Activated CD4-positive, alpha-beta memory T cell treated with anti-CD3 and anti-CD28 coated beads, Interleukin-2, amount 10 ng/mL, durations not matched to agents 7 days and 5 days (primary cell): ENCODE data around the gene FLT4. TPM values are rescaled to one million over a fixed set of nuclear protein-coding genes. Genes with fewer than 3 reads are reported as not detected.

Experiments
- CTCF ChIA-PET: fragments of 350-600 bp; sonication (Branson Sonifier 250); formaldehyde crosslinking; loops from one replicate; lab custom pipeline; 2021; ENCODE audit warnings: antibody characterized with exemption, inconsistent platforms; lab: Charles Lee
- POLR2A ChIA-PET: fragments of 350-600 bp; sonication (Branson Sonifier 250); formaldehyde crosslinking; loops from one replicate; lab custom pipeline; 2021; ENCODE audit warnings: antibody characterized with exemption; lab: Charles Lee
- DNase-seq: peaks from one replicate; pipeline ENCODE4 v3.0.0-alpha.2; 2020
- H3K27ac Mint-ChIP-seq: one replicate; pipeline ENCODE4 v1.8.0; 2021; ENCODE audit warnings: mild to moderate bottlenecking, mixed read lengths
- H3K27me3 Mint-ChIP-seq: one replicate; pipeline ENCODE4 v1.8.0; 2021; ENCODE audit warnings: mixed read lengths
- H3K36me3 Mint-ChIP-seq: one replicate; pipeline ENCODE4 v1.8.0; 2021; ENCODE audit warnings: low read depth, mixed read lengths
- H3K4me1 Mint-ChIP-seq: one replicate; pipeline ENCODE4 v1.8.0; 2021; ENCODE audit warnings: mixed read lengths
- H3K4me3 Mint-ChIP-seq: one replicate; pipeline ENCODE4 v1.8.0; 2021; ENCODE audit warnings: mild to moderate bottlenecking, mixed read lengths
- H3K9me3 Mint-ChIP-seq: one replicate; pipeline ENCODE4 v1.8.0; 2021; ENCODE audit warnings: mixed read lengths
- total RNA-seq, 2 experiments: library from RNA; stranded (reverse); gene quantifications; one replicate each; pipeline ENCODE4 v1.2.3, GENCODE V29; 2021

FLT4 gene
- total RNA-seq, 2 experiments from 2014 or later = 0.38 to 0.45 TPM

DNA sequence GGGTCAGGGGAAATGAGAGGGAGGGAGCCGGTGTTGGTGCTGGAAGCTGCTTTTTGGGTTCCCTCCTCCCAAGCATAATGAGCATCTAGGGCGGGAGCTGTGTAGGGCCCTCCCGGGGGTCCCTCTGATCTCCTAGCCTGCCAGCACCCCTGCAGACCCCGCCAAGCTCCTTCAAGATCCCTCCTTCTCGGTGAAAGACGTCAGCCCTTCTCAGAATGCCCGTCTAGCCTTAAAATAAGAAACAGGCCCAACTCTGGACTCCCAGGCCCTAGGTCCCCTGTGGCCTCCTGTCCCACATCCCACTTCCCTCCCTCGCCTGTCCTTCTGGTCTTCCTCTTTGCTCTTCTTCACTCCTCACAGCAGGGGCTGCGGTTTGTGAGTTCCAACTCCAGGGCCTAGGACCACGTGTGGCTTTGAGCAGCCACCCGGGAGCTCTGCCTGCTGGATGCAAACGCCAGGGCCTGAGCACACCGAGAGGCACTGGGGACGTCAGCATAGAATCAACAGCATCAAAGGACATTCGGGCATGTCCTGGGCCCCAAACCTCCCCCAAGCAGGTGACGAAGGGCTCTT, 49.3 kb downstream of the FLT4 start:
- H3K9me3 Mint-ChIP-seq = no peaks in the 10 kb centered on the region
- H3K27me3 Mint-ChIP-seq = no peaks in the 10 kb centered on the region
- ChIA-PET POLR2A (no interaction called here), CTCF (no interaction called here)
- H3K4me1 Mint-ChIP-seq = no peaks in the 10 kb centered on the region
- no peak overlapping the region for H3K27ac Mint-ChIP-seq
- no peak for DNase-seq
- H3K36me3 Mint-ChIP-seq = no peaks in the 10 kb centered on the region
- H3K4me3 Mint-ChIP-seq = no peak overlapping the region

DNA sequence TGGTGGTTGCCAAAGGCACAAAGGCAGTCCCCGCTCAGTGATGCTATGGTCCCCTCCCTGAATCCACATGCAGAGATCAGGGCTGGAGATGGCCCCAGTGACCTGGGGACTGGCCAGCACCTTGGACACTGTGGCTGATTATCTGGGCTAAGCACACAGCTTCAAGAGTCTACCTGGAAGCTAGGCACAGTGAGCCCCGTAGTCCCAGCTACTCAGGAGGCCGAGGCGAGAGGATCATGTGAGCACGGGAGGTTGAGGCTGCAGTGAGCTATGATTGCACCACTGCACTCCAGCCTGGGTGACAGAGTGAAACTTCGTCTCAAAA, 49.8 kb downstream of the FLT4 start:
- H3K9me3 Mint-ChIP-seq = no peaks in the 10 kb centered on the region
- CTCF ChIA-PET = no interaction called here
- no peak overlapping the region for H3K4me3 Mint-ChIP-seq
- H3K27me3 Mint-ChIP-seq = no peaks in the 10 kb centered on the region
- H3K27ac Mint-ChIP-seq = no peak overlapping the region
- POLR2A ChIA-PET = no interaction called here
- H3K4me1 Mint-ChIP-seq = no peaks in the 10 kb centered on the region
- no peaks in the 10 kb centered on the region for H3K36me3 Mint-ChIP-seq
- DNase-seq = no peak

DNA sequence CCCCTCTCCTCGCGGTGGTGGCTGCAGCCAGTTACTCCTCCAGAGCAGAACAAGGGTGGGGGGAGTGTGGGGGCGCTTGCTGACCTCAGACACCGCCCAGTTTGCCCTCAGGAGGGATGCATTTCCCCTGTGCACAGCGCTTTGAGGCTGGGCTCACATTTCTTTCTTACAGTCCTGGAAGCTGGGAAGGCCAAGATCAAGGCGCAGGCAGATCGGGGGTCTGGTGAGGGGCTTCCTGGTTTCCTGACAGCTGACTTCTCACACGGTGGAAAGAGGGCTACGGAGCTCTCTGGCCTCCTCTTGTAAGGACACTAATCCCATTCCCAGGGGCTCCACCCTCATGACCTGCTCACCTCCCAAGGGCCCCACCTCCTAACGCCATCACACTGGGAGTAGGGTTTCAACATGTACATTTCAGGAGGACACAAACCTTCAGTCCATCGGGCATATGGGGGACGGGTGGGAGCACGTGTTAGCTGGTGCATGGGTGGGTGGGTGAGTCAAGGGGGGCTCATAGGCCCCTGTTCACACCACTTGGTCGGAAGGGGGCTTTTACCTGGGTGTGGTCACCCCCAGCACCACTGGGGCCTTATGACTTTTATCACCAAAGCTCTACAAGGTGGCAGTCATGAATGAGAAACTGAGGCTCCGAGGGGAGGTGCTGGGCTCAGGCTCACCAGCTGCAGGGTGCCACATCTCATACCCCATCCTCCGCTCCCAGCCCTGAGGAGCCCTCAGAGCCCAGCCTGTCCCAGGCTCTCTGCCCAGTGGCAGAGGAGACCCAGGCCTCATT, 50.4 kb downstream of the FLT4 start:
- CTCF ChIA-PET = no interaction called here

DNA sequence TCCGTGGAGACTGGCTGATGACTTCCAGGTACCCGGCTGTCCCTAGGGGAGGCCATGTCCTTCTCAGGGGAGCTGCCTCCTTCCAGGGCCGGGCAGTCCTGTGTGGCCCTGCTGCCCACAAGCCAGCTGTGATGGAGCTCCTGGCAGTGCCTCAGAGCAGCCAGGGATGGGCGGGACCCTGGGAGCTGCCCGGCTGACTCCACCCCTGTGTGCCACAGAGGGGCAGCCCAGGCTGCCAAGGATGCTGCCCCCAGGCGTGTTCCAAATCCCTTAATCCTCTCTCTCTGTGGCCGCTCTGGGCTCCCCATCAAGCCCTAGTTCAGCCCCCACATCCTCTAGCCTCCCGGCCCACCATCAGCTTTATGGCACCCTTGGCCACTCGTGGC, 51.1 kb downstream of the FLT4 start:
- H3K4me1 Mint-ChIP-seq = no peaks in the 10 kb centered on the region
- H3K4me3 Mint-ChIP-seq = no peak overlapping the region
- peaks cover 4% of the 10 kb centered on the region for H3K27me3 Mint-ChIP-seq
- ChIA-PET POLR2A (no interaction called here), CTCF (no interaction called here)
- no peaks in the 10 kb centered on the region for H3K9me3 Mint-ChIP-seq
- DNase-seq = no peak
- H3K27ac Mint-ChIP-seq = no peak overlapping the region
- no peaks in the 10 kb centered on the region for H3K36me3 Mint-ChIP-seq

More for the DNA sequence above, 50.4 kb downstream of the FLT4 start:
- DNase-seq = no peak
- Mint-ChIP-seq H3K36me3 (no peaks in the 10 kb centered on the region), H3K4me1 (no peaks in the 10 kb centered on the region), H3K27me3 (no peaks in the 10 kb centered on the region), H3K4me3 (no peak overlapping the region), H3K9me3 (no peaks in the 10 kb centered on the region), H3K27ac (no peak overlapping the region)
- POLR2A ChIA-PET = no interaction called here

DNA sequence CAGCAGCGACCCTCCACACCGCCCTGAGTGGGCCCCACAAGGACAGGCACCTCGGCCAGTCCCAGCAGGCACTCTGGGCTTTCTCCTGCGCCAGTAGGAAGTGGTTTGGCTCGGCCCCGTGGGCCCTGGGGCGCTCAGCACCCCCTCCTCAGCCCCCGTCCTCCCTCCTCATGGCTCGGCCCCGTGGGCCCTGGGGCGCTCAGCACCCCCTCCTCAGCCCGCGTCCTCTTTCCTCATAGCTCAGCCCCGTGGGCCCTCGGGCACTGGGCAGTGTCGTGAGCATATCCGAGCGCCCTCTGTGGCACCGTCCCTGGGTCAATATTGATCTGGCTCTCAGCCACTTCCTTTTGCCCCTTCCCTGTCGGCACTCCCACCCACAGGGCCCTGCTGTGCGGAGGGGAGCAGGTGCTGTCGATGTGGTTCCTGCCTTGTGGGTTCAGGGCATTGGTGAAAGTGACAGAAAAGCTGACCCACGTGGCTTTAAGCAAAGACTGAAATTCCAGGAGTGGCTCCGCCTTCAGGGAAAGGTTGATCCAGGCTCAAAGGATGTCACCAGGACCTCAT, 52.6 kb downstream of the FLT4 start:
- ChIA-PET CTCF (no interaction called here), POLR2A (no interaction called here)
- H3K27me3 Mint-ChIP-seq = peaks cover 14% of the 10 kb centered on the region
- no peak overlapping the region for H3K27ac Mint-ChIP-seq
- DNase-seq = no peak
- H3K9me3 Mint-ChIP-seq = no peaks in the 10 kb centered on the region
- H3K4me3 Mint-ChIP-seq = no peak overlapping the region
- no peaks in the 10 kb centered on the region for H3K36me3 Mint-ChIP-seq
- peaks cover 4% of the 10 kb centered on the region for H3K4me1 Mint-ChIP-seq

- CTCF ChIA-PET = no interaction called here
- Mint-ChIP-seq H3K36me3 (no peaks in the 10 kb centered on the region), H3K9me3 (no peaks in the 10 kb centered on the region), H3K4me3 (no peak overlapping the region), H3K27ac (no peak overlapping the region), H3K4me1 (peaks cover 4% of the 10 kb centered on the region), H3K27me3 (peaks cover 14% of the 10 kb centered on the region)
- DNase-seq = no peak
- POLR2A ChIA-PET = no interaction called here
Measured at GRCh38 chr5:180596115-180596667, 53.2 kb downstream of the FLT4 start.

GRCh38 chr5:180595381-180596114, 53.9 kb downstream of the FLT4 start:
- peak; percentile 10 for DNase-seq
- ChIA-PET CTCF (no interaction called here), POLR2A (no interaction called here)
- Mint-ChIP-seq H3K4me1 (peaks cover 4% of the 10 kb centered on the region), H3K27me3 (peaks cover 14% of the 10 kb centered on the region), H3K36me3 (no peaks in the 10 kb centered on the region), H3K4me3 (no peak overlapping the region), H3K9me3 (no peaks in the 10 kb centered on the region), H3K27ac (no peak overlapping the region)

DNA sequence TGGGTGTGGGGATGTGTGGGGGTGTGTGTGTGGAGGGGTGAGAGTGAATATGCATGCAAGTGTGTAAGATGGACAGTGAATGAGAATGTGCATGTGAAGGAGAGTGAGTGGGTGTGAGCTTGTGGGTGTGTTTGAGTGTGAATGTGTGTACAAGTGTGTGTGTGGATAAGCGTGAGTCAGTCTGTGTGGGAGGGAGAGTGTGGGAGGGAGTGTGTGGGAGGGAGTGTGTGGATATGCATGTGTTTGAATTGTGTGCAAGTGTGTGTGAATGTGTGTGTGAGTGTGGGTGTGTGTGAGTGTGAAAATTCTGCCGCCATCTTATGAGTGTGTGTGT, 54.4 kb downstream of the FLT4 start:
- H3K36me3 Mint-ChIP-seq = no peaks in the 10 kb centered on the region
- POLR2A ChIA-PET = no interaction called here
- H3K27me3 Mint-ChIP-seq = peaks cover 14% of the 10 kb centered on the region
- CTCF ChIA-PET = no interaction called here
- no peak overlapping the region for H3K4me3 Mint-ChIP-seq
- peak; percentile 12 for DNase-seq
- no peak overlapping the region for H3K27ac Mint-ChIP-seq
- peaks cover 4% of the 10 kb centered on the region for H3K4me1 Mint-ChIP-seq
- no peaks in the 10 kb centered on the region for H3K9me3 Mint-ChIP-seq

DNA sequence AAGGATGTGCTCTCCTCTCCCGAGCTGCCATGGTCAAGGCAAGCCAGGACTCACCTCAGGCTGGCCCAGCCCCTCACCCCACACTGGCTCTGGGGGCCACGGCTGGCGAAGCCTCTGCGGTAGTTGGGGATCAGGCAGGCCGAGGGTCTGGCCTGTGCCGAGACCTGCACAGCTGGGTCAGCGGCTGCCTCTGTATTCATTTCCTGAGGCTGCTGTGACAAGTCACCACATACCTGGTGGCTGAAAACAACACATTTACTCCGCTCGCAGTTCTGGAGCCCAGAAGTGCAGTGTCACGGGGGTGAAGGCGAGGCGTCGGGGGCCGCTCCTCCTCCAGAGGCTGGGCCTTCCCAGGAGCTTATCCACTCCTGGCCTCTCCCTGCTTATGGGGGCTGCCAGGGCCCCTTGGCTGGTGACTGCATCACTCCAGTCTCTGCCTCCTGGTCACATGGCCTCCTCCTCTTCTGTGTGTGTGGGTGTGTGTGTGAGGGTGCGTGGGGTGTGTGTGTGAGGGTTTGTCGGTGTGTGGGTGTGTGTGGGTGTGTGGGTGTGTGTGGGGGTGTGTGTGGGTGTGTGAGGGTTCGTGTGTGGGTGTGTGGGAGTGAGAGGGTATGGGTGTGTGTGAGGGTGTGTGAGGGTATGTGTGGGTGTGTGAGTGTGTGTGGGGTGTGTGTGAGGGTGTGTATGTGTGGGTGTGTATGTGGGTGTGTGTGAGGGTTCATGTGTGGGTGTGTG, 54.9 kb downstream of the FLT4 start:
- H3K4me3 Mint-ChIP-seq = no peak overlapping the region
- H3K36me3 Mint-ChIP-seq = no peaks in the 10 kb centered on the region
- peak; percentile 9 for DNase-seq
- no peaks in the 10 kb centered on the region for H3K9me3 Mint-ChIP-seq
- H3K27me3 Mint-ChIP-seq = peaks cover 19% of the 10 kb centered on the region
- no peak overlapping the region for H3K27ac Mint-ChIP-seq
- CTCF ChIA-PET = no interaction called here
- peaks cover 7% of the 10 kb centered on the region for H3K4me1 Mint-ChIP-seq
- POLR2A ChIA-PET = no interaction called here

GRCh38 chr5:180593446-180594206, 55.8 kb downstream of the FLT4 start:
- no peak overlapping the region for H3K4me3 Mint-ChIP-seq
- no peaks in the 10 kb centered on the region for H3K9me3 Mint-ChIP-seq
- no peak overlapping the region for H3K27ac Mint-ChIP-seq
- POLR2A ChIA-PET = no interaction called here
- peak; percentile 11 for DNase-seq
- peaks cover 7% of the 10 kb centered on the region for H3K4me1 Mint-ChIP-seq
- CTCF ChIA-PET = no interaction called here
- H3K27me3 Mint-ChIP-seq = peaks cover 26% of the 10 kb centered on the region
- H3K36me3 Mint-ChIP-seq = no peaks in the 10 kb centered on the region

DNA sequence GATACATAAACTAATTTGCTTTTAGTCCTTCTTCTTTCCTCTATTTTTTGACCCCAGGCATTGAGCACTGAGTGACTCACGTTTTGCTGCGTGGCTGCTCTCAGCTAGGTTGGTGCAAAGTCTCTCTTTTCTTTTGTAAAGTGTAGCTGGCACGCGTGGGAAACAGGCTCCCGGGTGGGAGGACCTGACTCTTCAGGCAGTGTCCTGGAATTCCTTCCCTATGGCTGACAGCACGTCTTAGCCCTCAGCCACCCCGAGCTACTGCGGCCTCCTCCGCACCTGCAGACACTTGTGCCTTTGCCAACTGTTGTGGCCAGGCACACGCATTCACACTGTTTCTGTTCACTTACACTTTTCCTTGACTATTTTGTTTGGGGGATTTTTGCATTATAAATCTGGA, 57.2 kb downstream of the FLT4 start:
- ChIA-PET POLR2A (no interaction called here), CTCF (no interaction called here)
- Mint-ChIP-seq H3K27ac (no peak overlapping the region), H3K4me1 (peaks cover 7% of the 10 kb centered on the region), H3K9me3 (no peaks in the 10 kb centered on the region), H3K36me3 (no peaks in the 10 kb centered on the region), H3K4me3 (no peak overlapping the region), H3K27me3 (peaks cover 30% of the 10 kb centered on the region)
- no peak for DNase-seq

- Mint-ChIP-seq H3K9me3 (no peaks in the 10 kb centered on the region), H3K27me3 (peaks cover 35% of the 10 kb centered on the region), H3K4me3 (no peak within 1 kb of the TSS), H3K4me1 (peaks cover 7% of the 10 kb centered on the region), H3K27ac (no peak within 1 kb of the TSS), H3K36me3 (no peaks in the 10 kb centered on the region)
- DNase-seq = peak; percentile 12
- CTCF ChIA-PET = no interaction called here
- POLR2A ChIA-PET = no interaction called here
Measured at GRCh38 chr5:180591311-180591887, 58.0 kb downstream of the FLT4 start, which contains the start of gene SCGB3A1. SCGB3A1 (minus strand) TSS chr5:180591499; CDS start chr5:180591462, 37 bp downstream.
